Central memory CD8-positive, alpha-beta T cell (primary cell): ENCODE measurements around the gene EFNA3.
A peak's percentile ranks its signal among the peaks of the same experiment; 100 is the strongest.
"Not testable (repeated sequence)": the region's sequence is repeated elsewhere in the genome, so short reads cannot be mapped to it uniquely, and the experiment has no call there.

Experiments used
- ATAC-seq: fragments of 150-1000 bp; cut with Tn5 transposase; replicated peaks from 2 replicates; pipeline ENCODE4 v1.10.0; 2022; ENCODE audit warnings: mild to moderate bottlenecking, moderate FRiP score, moderate number of reproducible peaks; ENCODE audit not compliant: poor library complexity, severe bottlenecking; ENCODE audit errors: extremely low read depth
- DNase-seq, 2 donors: peaks; one replicate each; pipeline ENCODE4 v3.0.0; 2021; ENCODE audit warnings: low spot score in 2 of 2
- H3K27ac Mint-ChIP-seq: one replicate; pipeline ENCODE4 v1.8.0; 2022; ENCODE audit warnings: low read depth, mild to moderate bottlenecking, moderate library complexity, mixed read lengths
- H3K27me3 Mint-ChIP-seq: one replicate; pipeline ENCODE4 v1.8.0; 2022; ENCODE audit warnings: mixed read lengths
- H3K36me3 Mint-ChIP-seq: one replicate; pipeline ENCODE4 v1.8.0; 2022; ENCODE audit warnings: mild to moderate bottlenecking, moderate library complexity, mixed read lengths; ENCODE audit not compliant: insufficient read depth
- H3K4me1 Mint-ChIP-seq: one replicate; pipeline ENCODE4 v1.8.0; 2022; ENCODE audit warnings: mixed read lengths
- H3K4me3 Mint-ChIP-seq: one replicate; pipeline ENCODE4 v1.8.0; 2022; ENCODE audit warnings: mild to moderate bottlenecking, moderate library complexity, mixed read lengths
- H3K9me3 Mint-ChIP-seq: one replicate; pipeline ENCODE4 v1.8.0; 2022; ENCODE audit warnings: mixed read lengths

Gene EFNA3

GRCh38 chr1:155106862-155107261 lies 28.2 kb downstream of the EFNA3 start:
- Mint-ChIP-seq H3K9me3 (no peaks in the 10 kb centered on the region), H3K4me1 (no peaks in the 10 kb centered on the region), H3K4me3 (no peak overlapping the region), H3K27ac (no peak overlapping the region), H3K27me3 (peaks cover 14% of the 10 kb centered on the region), H3K36me3 (no peaks in the 10 kb centered on the region)
- ATAC-seq (no peak), DNase-seq (no peak)

- ATAC-seq: no peak
- H3K4me1 Mint-ChIP-seq: no peaks in the 10 kb centered on the region
- H3K9me3 Mint-ChIP-seq: no peaks in the 10 kb centered on the region
- H3K27ac Mint-ChIP-seq: no peak overlapping the region
- no peak for DNase-seq
- no peak overlapping the region for H3K4me3 Mint-ChIP-seq
- no peaks in the 10 kb centered on the region for H3K36me3 Mint-ChIP-seq
- peaks cover 18% of the 10 kb centered on the region for H3K27me3 Mint-ChIP-seq
These were observed 28.9 kb downstream of the EFNA3 start for GRCh38 chr1:155107309-155108264.

GRCh38 chr1:155108296-155108695 lies 29.7 kb downstream of the EFNA3 start:
- ATAC-seq (no peak), DNase-seq (no peak)

GRCh38 chr1:155110381-155110780 lies 31.7 kb downstream of the EFNA3 start:
- Mint-ChIP-seq H3K9me3 (no peaks in the 10 kb centered on the region), H3K36me3 (peaks cover 2% of the 10 kb centered on the region), H3K27ac (no peak overlapping the region), H3K4me1 (no peaks in the 10 kb centered on the region), H3K27me3 (peaks cover 9% of the 10 kb centered on the region), H3K4me3 (no peak overlapping the region)
- no peak for DNase-seq
- no peak for ATAC-seq

More at GRCh38 chr1:155108296-155108695, 29.7 kb downstream of the EFNA3 start:
- Mint-ChIP-seq H3K9me3 (no peaks in the 10 kb centered on the region), H3K4me3 (no peak overlapping the region), H3K27me3 (peaks cover 18% of the 10 kb centered on the region), H3K36me3 (no peaks in the 10 kb centered on the region), H3K4me1 (no peaks in the 10 kb centered on the region), H3K27ac (no peak overlapping the region)

GRCh38 chr1:155110826-155111225 lies 32.2 kb downstream of the EFNA3 start:
- Mint-ChIP-seq H3K4me1 (no peaks in the 10 kb centered on the region), H3K36me3 (peaks cover 2% of the 10 kb centered on the region), H3K4me3 (no peak overlapping the region), H3K27me3 (peaks cover 8% of the 10 kb centered on the region), H3K9me3 (no peaks in the 10 kb centered on the region), H3K27ac (no peak overlapping the region)
- ATAC-seq (no peak), DNase-seq (no peak)

GRCh38 chr1:155113450-155113980 lies 34.9 kb downstream of the EFNA3 start:
- H3K27me3 Mint-ChIP-seq: peaks cover 31% of the 10 kb centered on the region
- ATAC-seq: no peak
- no peak for DNase-seq
- H3K4me3 Mint-ChIP-seq: no peak overlapping the region
- no peaks in the 10 kb centered on the region for H3K4me1 Mint-ChIP-seq
- H3K36me3 Mint-ChIP-seq: peaks cover 2% of the 10 kb centered on the region
- H3K9me3 Mint-ChIP-seq: no peaks in the 10 kb centered on the region
- no peak overlapping the region for H3K27ac Mint-ChIP-seq

GRCh38 chr1:155116113-155116764 lies 37.6 kb downstream of the EFNA3 start:
- DNase-seq (no peak), ATAC-seq (no peak)
- Mint-ChIP-seq H3K4me3 (no peak overlapping the region), H3K27me3 (peaks cover 31% of the 10 kb centered on the region), H3K27ac (no peak overlapping the region), H3K4me1 (no peaks in the 10 kb centered on the region), H3K9me3 (no peaks in the 10 kb centered on the region), H3K36me3 (peaks cover 2% of the 10 kb centered on the region)

GRCh38 chr1:155117610-155118009 lies 39.0 kb downstream of the EFNA3 start:
- H3K4me1 Mint-ChIP-seq: no peaks in the 10 kb centered on the region
- peaks cover 2% of the 10 kb centered on the region for H3K36me3 Mint-ChIP-seq
- H3K4me3 Mint-ChIP-seq: no peak overlapping the region
- H3K27me3 Mint-ChIP-seq: peaks cover 23% of the 10 kb centered on the region
- no peak for DNase-seq
- no peak for ATAC-seq
- no peaks in the 10 kb centered on the region for H3K9me3 Mint-ChIP-seq
- no peak overlapping the region for H3K27ac Mint-ChIP-seq

GRCh38 chr1:155118090-155118489 lies 39.5 kb downstream of the EFNA3 start:
- not testable (repeated sequence) for H3K27ac Mint-ChIP-seq, H3K4me1 Mint-ChIP-seq, DNase-seq, H3K9me3 Mint-ChIP-seq, H3K4me3 Mint-ChIP-seq, ATAC-seq, H3K36me3 Mint-ChIP-seq
- H3K27me3 Mint-ChIP-seq: peaks cover 23% of the 10 kb centered on the region

GRCh38 chr1:155120253-155120652 lies 41.6 kb downstream of the EFNA3 start:
- Mint-ChIP-seq H3K27me3 (peaks cover 23% of the 10 kb centered on the region), H3K4me3 (no peak overlapping the region), H3K4me1 (no peaks in the 10 kb centered on the region), H3K27ac (peak overlapping the region; percentile 17), H3K9me3 (no peaks in the 10 kb centered on the region), H3K36me3 (peaks cover under 1% of the 10 kb centered on the region)
- ATAC-seq (no peak), DNase-seq (no peak)

GRCh38 chr1:155121249-155121648 lies 42.6 kb downstream of the EFNA3 start:
- Mint-ChIP-seq H3K4me3 (no peak overlapping the region), H3K9me3 (no peaks in the 10 kb centered on the region), H3K27ac (no peak overlapping the region), H3K36me3 (no peaks in the 10 kb centered on the region), H3K4me1 (no peaks in the 10 kb centered on the region), H3K27me3 (peaks cover 19% of the 10 kb centered on the region)
- no peak for ATAC-seq
- DNase-seq: no peak

GRCh38 chr1:155122308-155122707 lies 43.7 kb downstream of the EFNA3 start:
- DNase-seq (no peak), ATAC-seq (no peak)
- H3K4me1 Mint-ChIP-seq: peaks cover 9% of the 10 kb centered on the region
- no peaks in the 10 kb centered on the region for H3K36me3 Mint-ChIP-seq
- H3K4me3 Mint-ChIP-seq: no peak overlapping the region
- peaks cover 19% of the 10 kb centered on the region for H3K27me3 Mint-ChIP-seq
- H3K9me3 Mint-ChIP-seq: no peaks in the 10 kb centered on the region
- H3K27ac Mint-ChIP-seq: no peak overlapping the region

- no peaks in the 10 kb centered on the region for H3K36me3 Mint-ChIP-seq
- peaks cover 22% of the 10 kb centered on the region for H3K27me3 Mint-ChIP-seq
- no peak for ATAC-seq
- no peaks in the 10 kb centered on the region for H3K9me3 Mint-ChIP-seq
- peaks cover 20% of the 10 kb centered on the region for H3K4me1 Mint-ChIP-seq
- H3K27ac Mint-ChIP-seq: no peak overlapping the region
- no peak overlapping the region for H3K4me3 Mint-ChIP-seq
- no peak for DNase-seq
These were observed 45.2 kb downstream of the EFNA3 start for GRCh38 chr1:155123801-155124200.
